ENCODE results near the gene HCN1.

GRCh38 chr5:45542421-45542820, 153.8 kb downstream of the HCN1 start:
- TF ChIP-seq EZH2 (IDR thresholded peaks at IDR 0.05; ENCODE audit: low read depth, low read length, severe bottlenecking) = no peak
- TF ChIP-seq SIRT6 (IDR thresholded peaks at IDR 0.05; ENCODE audit: low read length) = no peak
- no peak for TF ChIP-seq ASH2L (IDR thresholded peaks at IDR 0.05; ENCODE audit: low read length)
- no peak for TF ChIP-seq ATF3 (IDR thresholded peaks at IDR 0.05; ENCODE audit: insufficient read depth, low read depth, low read length)
- no peak for TF ChIP-seq NRF1 (IDR thresholded peaks at IDR 0.05; ENCODE audit: low read depth, low read length)
- TF ChIP-seq POLR2A (IDR thresholded peaks at IDR 0.05; ENCODE audit: control extremely low read depth in 1 of 2, low read depth in 2 of 2, low read length in 2 of 2) = no peak
- no peak for TF ChIP-seq BRCA1 (IDR thresholded peaks at IDR 0.05; ENCODE audit: low read depth, low read length)
- TF ChIP-seq CEBPB (IDR thresholded peaks at IDR 0.05; ENCODE audit: low read depth, low read length) = no peak
- TF ChIP-seq CTCF (IDR thresholded peaks at IDR 0.05; ENCODE audit: control extremely low read depth in 1 of 3, insufficient read depth in 1 of 3, low read depth in 1 of 3, low read length in 3 of 3) = no peak

All from H1 (cell line).